Activated CD4-positive, alpha-beta T cell treated with anti-CD3 and anti-CD28 coated beads, Interleukin-2, amount 50 U/mL, for 4 hours (primary cell): ENCODE data around the gene HHEX.
"Not testable (repeated sequence)": the region's sequence is repeated elsewhere in the genome, so short reads cannot be mapped to it uniquely, and the experiment has no call there.

Experiments
- DNase-seq, 2 experiments: peaks; one replicate each; pipeline ENCODE4 v3.0.0-alpha.2; 2020

HHEX gene

GRCh38 chr10:92689663-92690210 is at the start of gene HHEX:
Gene HHEX (plus strand): TSS chr10:92689955. CDS start chr10:92689987, 32 bp downstream.
- DNase-seq = no peak

- no peak for DNase-seq
Measured at GRCh38 chr10:92640107-92640506, 49.6 kb upstream of the HHEX start.

GRCh38 chr10:92641492-92641891 is 48.3 kb upstream of the HHEX start:
- DNase-seq = no peak

GRCh38 chr10:92644921-92645320 is 44.8 kb upstream of the HHEX start:
- DNase-seq = no peak

- not testable (repeated sequence) for DNase-seq
Measured at GRCh38 chr10:92650864-92651263, 38.9 kb upstream of the HHEX start.

GRCh38 chr10:92655426-92655825 is 34.3 kb upstream of the HHEX start:
- DNase-seq = no peak

GRCh38 chr10:92656266-92656961 is 33.3 kb upstream of the HHEX start:
- no peak for DNase-seq

- no peak for DNase-seq
Measured at GRCh38 chr10:92657024-92657423, 32.7 kb upstream of the HHEX start.

- no peak for DNase-seq
Measured at GRCh38 chr10:92662848-92663247, 26.9 kb upstream of the HHEX start.

- DNase-seq = no peak
Measured at GRCh38 chr10:92664322-92664721, 25.4 kb upstream of the HHEX start.

GRCh38 chr10:92667078-92667477 is 22.7 kb upstream of the HHEX start:
- DNase-seq = no peak

GRCh38 chr10:92677708-92678107 is 12.0 kb upstream of the HHEX start:
- no peak for DNase-seq

GRCh38 chr10:92678206-92678605 is 11.5 kb upstream of the HHEX start:
- no peak for DNase-seq

- no peak for DNase-seq
Measured at GRCh38 chr10:92681306-92681834, 8.4 kb upstream of the HHEX start.

- DNase-seq = no peak
Measured at GRCh38 chr10:92688573-92688926, 1.2 kb upstream of the HHEX start.

GRCh38 chr10:92688927-92689662 is 660 bp upstream of the HHEX start:
- no peak for DNase-seq

GRCh38 chr10:92690211-92690914 is 608 bp downstream of the HHEX start:
- DNase-seq = peak; percentile 49 to 51

- no peak for DNase-seq
Measured at GRCh38 chr10:92690915-92691590, 1.3 kb downstream of the HHEX start.

GRCh38 chr10:92691591-92692079 is 1.9 kb downstream of the HHEX start:
- no peak for DNase-seq

GRCh38 chr10:92692080-92692671 is 2.4 kb downstream of the HHEX start:
- DNase-seq = no peak

- no peak for DNase-seq
Measured at GRCh38 chr10:92692697-92693533, 3.2 kb downstream of the HHEX start.
